HG03442 (cell line): ENCODE measurements around the gene SPEF2.
"Not testable (repeated sequence)": the region's sequence is repeated elsewhere in the genome, so short reads cannot be mapped to it uniquely, and the experiment has no call there.

Experiments used
- ATAC-seq: cut with Tn5 transposase; IDR thresholded peaks from one replicate; pipeline ENCODE4 v1.9.1; 2021; ENCODE audit warnings: mild to moderate bottlenecking, moderate library complexity; ENCODE audit not compliant: unreplicated experiment

SPEF2 gene

GRCh38 chr5:35819026-35819425, 201.4 kb downstream of the SPEF2 start:
- ATAC-seq, result no peak

GRCh38 chr5:35819668-35820067, 202.0 kb downstream of the SPEF2 start:
- ATAC-seq, result no peak

GRCh38 chr5:35820735-35821134, 203.1 kb downstream of the SPEF2 start:
- ATAC-seq, result no peak

GRCh38 chr5:35821513-35821912, 203.8 kb downstream of the SPEF2 start:
- no peak for ATAC-seq

- ATAC-seq, result no peak
Measured at GRCh38 chr5:35822511-35822910, 204.8 kb downstream of the SPEF2 start.

- no peak for ATAC-seq
Measured at GRCh38 chr5:35823347-35824098, 205.9 kb downstream of the SPEF2 start.

GRCh38 chr5:35826056-35826455, 208.4 kb downstream of the SPEF2 start:
- ATAC-seq, result no peak

- ATAC-seq, result no peak
Measured at GRCh38 chr5:35826554-35826953, 208.9 kb downstream of the SPEF2 start.

- no peak for ATAC-seq
Measured at GRCh38 chr5:35828082-35828598, 210.5 kb downstream of the SPEF2 start.

GRCh38 chr5:35830587-35830986, 212.9 kb downstream of the SPEF2 start:
- no peak for ATAC-seq

GRCh38 chr5:35832762-35833161, 215.1 kb downstream of the SPEF2 start:
- ATAC-seq, result no peak

- ATAC-seq, result no peak
Measured at GRCh38 chr5:35833224-35833623, 215.6 kb downstream of the SPEF2 start.

- peak; percentile 73 for ATAC-seq
Measured at GRCh38 chr5:35835796-35836742, 218.4 kb downstream of the SPEF2 start.

- no peak for ATAC-seq
Measured at GRCh38 chr5:35838370-35839042, 220.8 kb downstream of the SPEF2 start.

GRCh38 chr5:35842856-35843255, 225.2 kb downstream of the SPEF2 start:
- ATAC-seq, result no peak

- not testable (repeated sequence) for ATAC-seq
Measured at GRCh38 chr5:35845508-35845907, 227.8 kb downstream of the SPEF2 start.

- no peak for ATAC-seq
Measured at GRCh38 chr5:35847491-35847890, 229.8 kb downstream of the SPEF2 start.

- ATAC-seq, result no peak
Measured at GRCh38 chr5:35847961-35848360, 230.3 kb downstream of the SPEF2 start.

GRCh38 chr5:35849860-35850259, 232.2 kb downstream of the SPEF2 start:
- no peak for ATAC-seq

- no peak for ATAC-seq
Measured at GRCh38 chr5:35850967-35851680, 233.5 kb downstream of the SPEF2 start.
